Gastrocnemius medialis (tissue), 4 donors: Measurements from ENCODE around the gene BANF2. TPM values are rescaled to one million over a fixed set of nuclear protein-coding genes. Genes with fewer than 3 reads are reported as not detected.

ENCODE experiments used
- ATAC-seq, 2 donors: fragments of 150-250 bp; one replicate each; pipeline ENCODE4 v1.9.1; 2016
- DNase-seq, 2 donors: peaks; one replicate each; pipeline ENCODE4 v3.0.0-alpha.2; 2019
- H3K27ac ChIP-seq, 4 donors: fragments of 200-600 bp; sonication (generic); 1 replicate in 1 of 4; 2 replicates in 3 of 4; pipeline ENCODE4 v1.5.1; 2016 to 2018; ENCODE audit warnings: mild to moderate bottlenecking in 2 of 4, moderate library complexity in 1 of 4
- H3K27me3 ChIP-seq, 3 donors: fragments of 200-600 bp; sonication (generic) in 2 of 3; 1 replicate in 1 of 3; 2 replicates in 2 of 3; pipeline versions ENCODE4 v1.5.1 to v1.6.0; 2016 to 2019; ENCODE audit warnings: mild to moderate bottlenecking in 1 of 3, moderate library complexity in 1 of 3
- H3K36me3 ChIP-seq, 2 donors: fragments of 200-600 bp; sonication (generic) in 1 of 2; one replicate each; pipeline ENCODE4 v1.5.1; 2017 to 2018
- H3K4me1 ChIP-seq, 2 donors: fragments of 200-600 bp; sonication (generic) in 1 of 2; one replicate each; pipeline ENCODE4 v1.5.1; 2016 to 2017; ENCODE audit warnings: mild to moderate bottlenecking in 2 of 2
- H3K4me3 ChIP-seq, 4 donors: fragments of 200-600 bp; sonication (generic) in 3 of 4; 1 replicate in 1 of 4; 2 replicates in 3 of 4; pipeline ENCODE4 v1.5.1; 2016 to 2019; ENCODE audit warnings: mild to moderate bottlenecking in 2 of 4
- H3K9me3 ChIP-seq, 3 donors: fragments of 200-600 bp; sonication (generic) in 2 of 3; 1 replicate in 1 of 3; 2 replicates in 2 of 3; pipeline ENCODE4 v1.5.1; 2016 to 2019
- CTCF ChIP-seq, 5 experiments: fragments of 450-650 bp in 3 of 5; fragments of 200-600 bp in 2 of 5; sonication (generic) in 2 of 5; IDR thresholded peaks in 4 of 5; conservative IDR thresholded peaks in 1 of 5; 1 replicate in 4 of 5; 2 replicates in 1 of 5; pipeline ENCODE4 v1.5.1; 2016 to 2019; ENCODE audit warnings: antibody characterized with exemption in 5 of 5, mild to moderate bottlenecking in 3 of 5, moderate library complexity in 3 of 5
- POLR2A ChIP-seq, 2 donors: fragments of 450-650 bp; IDR thresholded peaks; one replicate each; pipeline ENCODE4 v1.6.1; 2017; ENCODE audit warnings: antibody characterized with exemption in 2 of 2, mild to moderate bottlenecking in 2 of 2, moderate library complexity in 2 of 2
- in situ Hi-C, 4 donors: fragments of 200-750 bp; cut with MboI; loops; one replicate each; pipeline versions ENCODE4 v1.15.0 to v1.8.0; 2017; ENCODE audit warnings: low sequenced_read_pairs in 4 of 4
- intact Hi-C: fragments of 100-400 bp; cut with DNase I; formaldehyde crosslinking; loops from one replicate; pipeline ENCODE4 v1.15.1; 2023; ENCODE audit warnings: low total_unique reads
- total RNA-seq, 4 donors: library from RNA; depleted of rRNA; stranded (reverse); fragments of >200 nt; gene quantifications; one replicate each; pipeline versions ENCODE4 v1.1.0 to v1.2.3, GENCODE V29; 2016

Gene BANF2
- total RNA-seq, 4 donors from 2014 or later = not detected

GRCh38 chr20:17712708-17713107, 12.9 kb downstream of the BANF2 start:
- H3K27me3 ChIP-seq = no peaks in the 10 kb centered on the region
- no peaks in the 10 kb centered on the region for H3K36me3 ChIP-seq
- ATAC-seq (no peak), DNase-seq (no peak)
- in situ Hi-C loops (no loop called here), intact Hi-C loops (no loop called here)
- H3K4me3 ChIP-seq = no peak overlapping the region
- TF ChIP-seq CTCF (IDR thresholded peaks at IDR 0.05 in 4 of 5, conservative IDR thresholded peaks at IDR 0.05 in 1 of 5) (no peak), POLR2A (IDR thresholded peaks at IDR 0.05) (no peak)
- H3K9me3 ChIP-seq = no peaks in the 10 kb centered on the region
- H3K27ac ChIP-seq = no peak overlapping the region
- H3K4me1 ChIP-seq = no peaks in the 10 kb centered on the region

DNA sequence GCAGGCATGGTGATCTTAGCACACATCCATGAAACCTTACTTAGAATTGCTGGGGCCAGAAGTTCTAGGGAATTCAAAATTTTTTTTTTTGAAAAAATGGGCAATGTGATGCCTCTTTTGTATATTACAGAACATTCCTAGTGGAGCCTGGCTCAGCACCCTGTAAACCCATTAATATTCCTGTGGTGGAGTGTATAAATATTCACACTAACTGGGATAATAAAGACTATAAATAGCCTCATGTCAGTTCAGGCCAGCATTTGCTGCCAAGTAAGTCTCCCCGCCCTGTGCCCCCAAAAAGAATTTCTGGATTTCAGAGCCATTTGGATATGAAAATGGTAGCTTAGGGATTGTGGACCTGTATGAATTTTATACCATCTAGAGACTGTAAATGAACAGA, 14.8 kb downstream of the BANF2 start:
- in situ Hi-C loops = no loop called here

GRCh38 chr20:17715075-17715474, 15.3 kb downstream of the BANF2 start:
- in situ Hi-C loops (no loop called here), intact Hi-C loops (no loop called here)
- TF ChIP-seq POLR2A (IDR thresholded peaks at IDR 0.05) = no peak
- TF ChIP-seq CTCF (IDR thresholded peaks at IDR 0.05 in 4 of 5, conservative IDR thresholded peaks at IDR 0.05 in 1 of 5) = no peak
- no peaks in the 10 kb centered on the region for H3K9me3 ChIP-seq
- H3K27ac ChIP-seq = no peak overlapping the region
- H3K4me1 ChIP-seq = no peaks in the 10 kb centered on the region
- H3K4me3 ChIP-seq = no peak overlapping the region
- no peaks in the 10 kb centered on the region for H3K27me3 ChIP-seq
- DNase-seq = no peak
- no peaks in the 10 kb centered on the region for H3K36me3 ChIP-seq
- no peak for ATAC-seq

More for the DNA sequence above, 14.8 kb downstream of the BANF2 start:
- H3K4me1 ChIP-seq = no peaks in the 10 kb centered on the region
- H3K36me3 ChIP-seq = no peaks in the 10 kb centered on the region
- H3K9me3 ChIP-seq = no peaks in the 10 kb centered on the region
- ATAC-seq (no peak), DNase-seq (no peak)
- TF ChIP-seq CTCF (IDR thresholded peaks at IDR 0.05 in 4 of 5, conservative IDR thresholded peaks at IDR 0.05 in 1 of 5) = no peak
- no peak for TF ChIP-seq POLR2A (IDR thresholded peaks at IDR 0.05)
- intact Hi-C loops = no loop called here
- no peaks in the 10 kb centered on the region for H3K27me3 ChIP-seq
- no peak overlapping the region for H3K4me3 ChIP-seq
- H3K27ac ChIP-seq = no peak overlapping the region

GRCh38 chr20:17716331-17716730, 16.6 kb downstream of the BANF2 start:
- no peak overlapping the region for H3K4me3 ChIP-seq
- H3K27me3 ChIP-seq = no peaks in the 10 kb centered on the region
- no peak overlapping the region for H3K27ac ChIP-seq
- H3K9me3 ChIP-seq = no peaks in the 10 kb centered on the region
- TF ChIP-seq POLR2A (IDR thresholded peaks at IDR 0.05) = no peak
- TF ChIP-seq CTCF (IDR thresholded peaks at IDR 0.05 in 4 of 5, conservative IDR thresholded peaks at IDR 0.05 in 1 of 5) = no peak
- no peaks in the 10 kb centered on the region for H3K36me3 ChIP-seq
- DNase-seq = no peak
- in situ Hi-C loops (no loop called here), intact Hi-C loops (no loop called here)
- ATAC-seq = no peak
- H3K4me1 ChIP-seq = no peaks in the 10 kb centered on the region

DNA sequence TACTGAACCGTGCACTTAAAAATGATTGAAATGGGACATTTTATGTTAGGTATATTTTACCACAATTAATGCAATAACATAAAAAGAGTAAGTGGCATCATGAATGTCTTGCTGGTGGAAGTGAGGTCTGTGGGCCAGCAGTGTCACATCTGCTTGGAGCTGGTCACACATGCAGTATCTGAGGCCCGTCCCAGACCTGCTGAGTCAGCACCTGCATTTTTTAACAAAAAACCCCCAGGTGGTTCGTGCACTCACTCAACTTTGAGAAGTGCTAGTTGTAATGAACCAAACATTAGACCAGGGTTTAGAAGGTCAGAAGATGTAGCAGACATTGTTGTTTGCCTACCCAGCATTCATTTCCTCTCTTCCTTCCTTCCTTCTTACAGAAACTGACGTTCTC, 21.0 kb downstream of the BANF2 start:
- no peak overlapping the region for H3K27ac ChIP-seq
- intact Hi-C loops = no loop called here
- no peak for ATAC-seq

More for the DNA sequence above, 21.0 kb downstream of the BANF2 start:
- Histone ChIP-seq H3K4me1 (no peaks in the 10 kb centered on the region), H3K9me3 (no peaks in the 10 kb centered on the region), H3K36me3 (no peaks in the 10 kb centered on the region), H3K27me3 (no peaks in the 10 kb centered on the region), H3K4me3 (no peak overlapping the region)
- TF ChIP-seq CTCF (IDR thresholded peaks at IDR 0.05 in 4 of 5, conservative IDR thresholded peaks at IDR 0.05 in 1 of 5) (no peak), POLR2A (IDR thresholded peaks at IDR 0.05) (no peak)
- in situ Hi-C loops = no loop called here
- DNase-seq = no peak
